Astrocyte (in vitro differentiated cells and primary cell): ENCODE data around the gene CCR4.

Experiments used
- CTCF ChIP-seq: IDR thresholded peaks from 2 replicates; pipeline ENCODE4 v1.5.1; 2011; ENCODE audit warnings: low read depth, mild to moderate bottlenecking, inconsistent platforms, low read length, moderate library complexity; ENCODE audit not compliant: insufficient read depth
- EZH2 ChIP-seq: IDR thresholded peaks from 2 replicates; pipeline ENCODE4 v1.6.1; 2012; ENCODE audit warnings: mild to moderate bottlenecking, low read length, inconsistent platforms; ENCODE audit not compliant: insufficient read depth

- TF ChIP-seq CTCF, result no peak
- TF ChIP-seq EZH2, result no peak
These were observed 50.4 kb downstream of the CCR4 start for GRCh38 chr3:33001889-33002288.
